Activated gamma-delta T cell treated with anti-CD3 and anti-CD28 coated beads, Interleukin-2, amount 50 U/mL, for 16 hours (primary cell): ENCODE results near the gene EPHA8.

Experiments
- DNase-seq: peaks from one replicate; pipeline ENCODE4 v3.0.0-alpha.2; 2020; ENCODE audit warnings: low read depth

The EPHA8 gene

GRCh38 chr1:22619252-22619651 lies 56.0 kb downstream of the EPHA8 start:
- no peak for DNase-seq

- no peak for DNase-seq
Observed at GRCh38 chr1:22619798-22620197, 56.5 kb downstream of the EPHA8 start.

GRCh38 chr1:22621761-22622160 lies 58.5 kb downstream of the EPHA8 start:
- no peak for DNase-seq

GRCh38 chr1:22625262-22625925 lies 62.1 kb downstream of the EPHA8 start:
- DNase-seq = no peak

GRCh38 chr1:22626237-22627157 lies 63.2 kb downstream of the EPHA8 start:
- no peak for DNase-seq

- no peak for DNase-seq
Observed at GRCh38 chr1:22627331-22627730, 64.0 kb downstream of the EPHA8 start.

- DNase-seq = no peak
Observed at GRCh38 chr1:22628698-22629444, 65.6 kb downstream of the EPHA8 start.

- DNase-seq = no peak
Observed at GRCh38 chr1:22629886-22630285, 66.6 kb downstream of the EPHA8 start.

- no peak for DNase-seq
Observed at GRCh38 chr1:22633697-22634463, 70.6 kb downstream of the EPHA8 start.

- DNase-seq = no peak
Observed at GRCh38 chr1:22635436-22635835, 72.1 kb downstream of the EPHA8 start.

GRCh38 chr1:22636353-22636752 lies 73.1 kb downstream of the EPHA8 start, which contains the start of gene C1QA:
TSS of gene C1QA (plus strand) at chr1:22636628. CDS start at chr1:22637617, 989 bp downstream.
- DNase-seq = no peak

GRCh38 chr1:22636927-22637326 lies 73.6 kb downstream of the EPHA8 start:
- no peak for DNase-seq

- no peak for DNase-seq
Observed at GRCh38 chr1:22637907-22638445, 74.7 kb downstream of the EPHA8 start.

- DNase-seq = no peak
Observed at GRCh38 chr1:22638476-22639234, 75.4 kb downstream of the EPHA8 start.

- no peak for DNase-seq
Observed at GRCh38 chr1:22639286-22639685, 76.0 kb downstream of the EPHA8 start.

GRCh38 chr1:22641247-22641646 lies 78.0 kb downstream of the EPHA8 start:
- DNase-seq = no peak

GRCh38 chr1:22641906-22642636 lies 78.8 kb downstream of the EPHA8 start:
- peak; percentile 50 for DNase-seq

- no peak for DNase-seq
Observed at GRCh38 chr1:22643381-22643780, 80.1 kb downstream of the EPHA8 start, which contains the start of gene C1QC. TSS of gene C1QC (plus strand) at chr1:22643633. CDS start at chr1:22644024, 391 bp downstream.

GRCh38 chr1:22643928-22644327 lies 80.6 kb downstream of the EPHA8 start:
- no peak for DNase-seq

- no peak for DNase-seq
Observed at GRCh38 chr1:22645931-22646330, 82.6 kb downstream of the EPHA8 start.
